Measurements from ENCODE around the gene SLC2A4. TPM values are rescaled to one million over a fixed set of nuclear protein-coding genes. Genes with fewer than 3 reads are reported as not detected.

The SLC2A4 gene
- total RNA-seq, 5 donors from 2014 or later (not counting 1 experiment from before 2014, with no cell fraction given) = 0.06 TPM; not detected in 4

- H3K27me3 Mint-ChIP-seq = no peaks in the 10 kb centered on the region
- Histone ChIP-seq H3K27me3 (replicated peaks in 1 of 2; ENCODE audit: control insufficient read depth in 2 of 2, extremely low read depth in 1 of 2, insufficient read depth in 2 of 2, low read length in 1 of 2) (no peaks in the 10 kb centered on the region), H3K9me3 (no peaks in the 10 kb centered on the region), H3K4me3 (ENCODE audit: control insufficient read depth in 1 of 2, extremely low read depth in 1 of 2, low read length in 1 of 2) (peak within 1 kb of the TSS; percentile 81 to 94), H3K27ac (ENCODE audit: low read length) (peak within 1 kb of the TSS; percentile 99), H3K4me1 (ENCODE audit: control insufficient read depth in 1 of 2, extremely low read depth in 1 of 2, insufficient read depth in 2 of 2, low read length in 2 of 2) (peaks cover 23 to 48% of the 10 kb centered on the region in 2 experiments), H3K36me3 (ENCODE audit: control insufficient read depth in 2 of 2, extremely low read depth in 1 of 2, insufficient read depth in 1 of 2, low read length in 1 of 2) (peaks cover 6 to 24% of the 10 kb centered on the region in 2 donors)
- H3K4me3 Mint-ChIP-seq = peak within 1 kb of the TSS; percentile 91 to 94 (median 91)
- POLR2A ChIA-PET = no interaction called here
- H3K27ac Mint-ChIP-seq = peak within 1 kb of the TSS; percentile 97 to 99
- CTCF ChIA-PET = interaction anchor here in 1 of 2 donors (1.7 kb wide), 1 partner anchor 10 kb away, joined by 9 read pairs; the partner anchor contains the start of gene GABARAP
- H3K9me3 Mint-ChIP-seq = no peaks in the 10 kb centered on the region
- DNase-seq (peak in 34 of 35 experiments; percentile 97 to 100 (median 99)), ATAC-seq (replicated peaks in 1 of 4) (peak; percentile 89 to 93 (median 91))
- H3K36me3 Mint-ChIP-seq = peaks cover 19% of the 10 kb centered on the region
- 0% methylated on average over 14 of the region's 41 CpGs for WGBS (ENCODE audit: insufficient coverage)
- H3K4me1 Mint-ChIP-seq = peaks cover 39 to 51% (median 47%) of the 10 kb centered on the region in 3 donors
Measured at GRCh38 chr17:7251661-7252175, 29.8 kb upstream of the SLC2A4 start, which contains the start of gene CTDNEP1. Gene CTDNEP1, minus strand, starts transcription at chr17:7251734. Its CDS starts 438 bp downstream, at chr17:7251296.

- H3K9me3 ChIP-seq = no peaks in the 10 kb centered on the region
- CTCF ChIA-PET = interaction anchor here in 1 of 2 donors (1.7 kb wide), 1 partner anchor 10 kb away, joined by 9 read pairs; the partner anchor contains the start of gene GABARAP
- DNase-seq (peak in 33 of 35 experiments; percentile 66 to 98 (median 81)), ATAC-seq (replicated peaks in 1 of 4) (peak; percentile 51 to 57 (median 53))
- Mint-ChIP-seq H3K9me3 (no peaks in the 10 kb centered on the region), H3K36me3 (peaks cover 20% of the 10 kb centered on the region), H3K4me3 (peak within 1 kb of the TSS; percentile 91 to 94 (median 91)), H3K27me3 (no peaks in the 10 kb centered on the region), H3K4me1 (peaks cover 37 to 48% (median 47%) of the 10 kb centered on the region in 3 donors), H3K27ac (peak within 1 kb of the TSS; percentile 97 to 99)
- POLR2A ChIA-PET = no interaction called here
- H3K27ac ChIP-seq (ENCODE audit: low read length) = peak within 1 kb of the TSS; percentile 99
- H3K4me3 ChIP-seq (ENCODE audit: control insufficient read depth in 1 of 2, extremely low read depth in 1 of 2, low read length in 1 of 2) = peak within 1 kb of the TSS; percentile 81 to 94
- H3K36me3 ChIP-seq (ENCODE audit: control insufficient read depth in 2 of 2, extremely low read depth in 1 of 2, insufficient read depth in 1 of 2, low read length in 1 of 2) = peaks cover 6 to 25% of the 10 kb centered on the region in 2 donors
- H3K27me3 ChIP-seq (replicated peaks in 1 of 2; ENCODE audit: control insufficient read depth in 2 of 2, extremely low read depth in 1 of 2, insufficient read depth in 2 of 2, low read length in 1 of 2) = no peaks in the 10 kb centered on the region
- WGBS (ENCODE audit: insufficient coverage) = 0% methylated on average over 25 of the region's 55 CpGs
- H3K4me1 ChIP-seq (ENCODE audit: control insufficient read depth in 1 of 2, extremely low read depth in 1 of 2, insufficient read depth in 2 of 2, low read length in 2 of 2) = peaks cover 23 to 45% of the 10 kb centered on the region in 2 experiments
Measured at GRCh38 chr17:7252176-7253043, 29.1 kb upstream of the SLC2A4 start, which contains the start of gene ELP5. Gene ELP5, plus strand, starts transcription at chr17:7252215. Its CDS starts 336 bp downstream, at chr17:7252551.

GRCh38 chr17:7253082-7253481, 28.4 kb upstream of the SLC2A4 start:
- Histone ChIP-seq H3K27me3 (replicated peaks in 1 of 2; ENCODE audit: control insufficient read depth in 2 of 2, extremely low read depth in 1 of 2, insufficient read depth in 2 of 2, low read length in 1 of 2) (no peaks in the 10 kb centered on the region), H3K36me3 (ENCODE audit: control insufficient read depth in 2 of 2, extremely low read depth in 1 of 2, insufficient read depth in 1 of 2, low read length in 1 of 2) (peaks cover 6 to 28% of the 10 kb centered on the region in 2 donors), H3K27ac (ENCODE audit: low read length) (peak overlapping the region; percentile 99), H3K4me1 (ENCODE audit: control insufficient read depth in 1 of 2, extremely low read depth in 1 of 2, insufficient read depth in 2 of 2, low read length in 2 of 2) (peaks cover 23 to 41% of the 10 kb centered on the region in 2 experiments), H3K4me3 (ENCODE audit: control insufficient read depth in 1 of 2, extremely low read depth in 1 of 2, low read length in 1 of 2) (peak overlapping the region; percentile 81 to 94), H3K9me3 (no peaks in the 10 kb centered on the region)
- Mint-ChIP-seq H3K27me3 (no peaks in the 10 kb centered on the region), H3K27ac (peak overlapping the region; percentile 97 to 99), H3K36me3 (peaks cover 20% of the 10 kb centered on the region), H3K9me3 (no peaks in the 10 kb centered on the region), H3K4me1 (peaks cover 37 to 48% (median 47%) of the 10 kb centered on the region in 3 donors), H3K4me3 (peak overlapping the region; percentile 91 to 92 (median 91))
- WGBS (ENCODE audit: insufficient coverage) = 94% methylated on average over 3 of the region's 5 CpGs
- ATAC-seq (replicated peaks in 1 of 4) (no peak), DNase-seq (no peak)
- ChIA-PET POLR2A (no interaction called here), CTCF (no interaction called here)

- ChIA-PET POLR2A (no interaction called here), CTCF (interaction anchor here in 1 of 2 donors (0.6 kb wide), 1 partner anchor 11 kb away, joined by 3 read pairs; no protein-coding TSS in a partner anchor)
- Histone ChIP-seq H3K27me3 (replicated peaks in 1 of 2; ENCODE audit: control insufficient read depth in 2 of 2, extremely low read depth in 1 of 2, insufficient read depth in 2 of 2, low read length in 1 of 2) (no peaks in the 10 kb centered on the region), H3K27ac (ENCODE audit: low read length) (no peak overlapping the region), H3K4me3 (ENCODE audit: control insufficient read depth in 1 of 2, extremely low read depth in 1 of 2, low read length in 1 of 2) (no peak overlapping the region), H3K4me1 (ENCODE audit: control insufficient read depth in 1 of 2, extremely low read depth in 1 of 2, insufficient read depth in 2 of 2, low read length in 2 of 2) (peaks cover 19 to 29% of the 10 kb centered on the region in 2 experiments), H3K9me3 (no peaks in the 10 kb centered on the region), H3K36me3 (ENCODE audit: control insufficient read depth in 2 of 2, extremely low read depth in 1 of 2, insufficient read depth in 1 of 2, low read length in 1 of 2) (peaks cover 6 to 40% of the 10 kb centered on the region in 2 donors)
- ATAC-seq (replicated peaks in 1 of 4) (no peak), DNase-seq (no peak)
- Mint-ChIP-seq H3K36me3 (peaks cover 20% of the 10 kb centered on the region), H3K4me1 (peaks cover 26 to 37% (median 35%) of the 10 kb centered on the region in 3 donors), H3K27me3 (no peaks in the 10 kb centered on the region), H3K9me3 (no peaks in the 10 kb centered on the region), H3K27ac (peak overlapping the region in 1 of 2 donors; percentile 39), H3K4me3 (peak overlapping the region in 1 of 3 donors; percentile 3)
- 100% methylated on average over 2 of the region's 4 CpGs for WGBS (ENCODE audit: insufficient coverage)
Measured at GRCh38 chr17:7254511-7254910, 27.0 kb upstream of the SLC2A4 start.

GRCh38 chr17:7256766-7257456, 24.6 kb upstream of the SLC2A4 start:
- CTCF ChIA-PET = no interaction called here
- peaks cover 20% of the 10 kb centered on the region for H3K36me3 Mint-ChIP-seq
- DNase-seq (no peak), ATAC-seq (replicated peaks in 1 of 4) (no peak)
- POLR2A ChIA-PET = interaction anchor here in 1 of 2 donors (0.6 to 0.9 kb wide), 3 partner anchors 9 to 133 kb away, joined by 3 to 7 read pairs (median 4); no protein-coding TSS in a partner anchor
- Histone ChIP-seq H3K27ac (ENCODE audit: low read length) (no peak overlapping the region), H3K4me1 (ENCODE audit: control insufficient read depth in 1 of 2, extremely low read depth in 1 of 2, insufficient read depth in 2 of 2, low read length in 2 of 2) (peaks cover 11 to 30% of the 10 kb centered on the region in 2 experiments), H3K27me3 (replicated peaks in 1 of 2; ENCODE audit: control insufficient read depth in 2 of 2, extremely low read depth in 1 of 2, insufficient read depth in 2 of 2, low read length in 1 of 2) (peaks cover 0 to 3% of the 10 kb centered on the region in 2 experiments), H3K36me3 (ENCODE audit: control insufficient read depth in 2 of 2, extremely low read depth in 1 of 2, insufficient read depth in 1 of 2, low read length in 1 of 2) (peaks cover 6 to 43% of the 10 kb centered on the region in 2 donors), H3K4me3 (ENCODE audit: control insufficient read depth in 1 of 2, extremely low read depth in 1 of 2, low read length in 1 of 2) (no peak overlapping the region), H3K9me3 (no peaks in the 10 kb centered on the region)
- 96% methylated on average over 5 of the region's 8 CpGs for WGBS (ENCODE audit: insufficient coverage)
- no peaks in the 10 kb centered on the region for H3K9me3 Mint-ChIP-seq
- no peak overlapping the region for H3K4me3 Mint-ChIP-seq
- peak overlapping the region in 1 of 2 donors; percentile 77 for H3K27ac Mint-ChIP-seq
- no peaks in the 10 kb centered on the region for H3K27me3 Mint-ChIP-seq
- H3K4me1 Mint-ChIP-seq = peaks cover 17 to 24% (median 23%) of the 10 kb centered on the region in 3 donors

Measured in T-cell (primary cell).